Activated B cell treated with CpG ODN at 0.5 μM for 24 hours (primary cell): ENCODE results near the gene DRC1. TPM values are rescaled to one million over a fixed set of nuclear protein-coding genes. Genes with fewer than 3 reads are reported as not detected.

Experiments
- ATAC-seq: fragments of 200-7000 bp; cut with Tn5 transposase; one replicate; pipeline ENCODE4 v1.10.0; 2021; ENCODE audit warnings: low read depth, mild to moderate bottlenecking, moderate library complexity
- CTCF ChIA-PET: fragments of 350-600 bp; sonication (Branson Sonifier 250); formaldehyde crosslinking; loops from one replicate; lab custom pipeline; 2021; ENCODE audit warnings: antibody characterized with exemption; lab: Charles Lee
- POLR2A ChIA-PET: fragments of 350-600 bp; sonication (Branson Sonifier 250); formaldehyde crosslinking; loops from one replicate; lab custom pipeline; 2021; ENCODE audit warnings: antibody characterized with exemption; lab: Charles Lee
- DNase-seq: peaks from one replicate; pipeline ENCODE4 v3.0.0; 2022
- H3K27ac Mint-ChIP-seq: one replicate; pipeline ENCODE4 v1.8.0; 2020; ENCODE audit warnings: mixed read lengths
- H3K27me3 Mint-ChIP-seq: one replicate; pipeline ENCODE4 v1.8.0; 2021; ENCODE audit warnings: mixed read lengths
- H3K36me3 Mint-ChIP-seq: one replicate; pipeline ENCODE4 v1.8.0; 2021; ENCODE audit warnings: low read depth, mixed read lengths
- H3K4me1 Mint-ChIP-seq: one replicate; pipeline ENCODE4 v1.8.0; 2021; ENCODE audit warnings: mixed read lengths
- H3K4me3 Mint-ChIP-seq: one replicate; pipeline ENCODE4 v1.8.0; 2020; ENCODE audit warnings: mild to moderate bottlenecking, mixed read lengths
- H3K9me3 Mint-ChIP-seq: one replicate; pipeline ENCODE4 v1.8.0; 2020; ENCODE audit warnings: mixed read lengths
- CTCF ChIP-seq: fragments of 200-600 bp; IDR thresholded peaks from one replicate; pipeline ENCODE4 v1.8.0; 2022; ENCODE audit warnings: antibody characterized with exemption, mild to moderate bottlenecking
- intact Hi-C: fragments of 100-400 bp; cut with micrococcal nuclease; formaldehyde crosslinking; loops from one replicate; pipeline ENCODE4 v1.15.1; 2024
- total RNA-seq: library from RNA; stranded (reverse); gene quantifications from 2 replicates; pipeline ENCODE4 v1.2.3, GENCODE V29; 2022

DRC1 gene
- total RNA-seq, 1 donor from 2014 or later, result not detected

GRCh38 chr2:26483957-26484565 is 82.3 kb downstream of the DRC1 start:
- POLR2A ChIA-PET, result no interaction called here
- DNase-seq, result no peak
- Mint-ChIP-seq H3K9me3 (no peaks in the 10 kb centered on the region), H3K27ac (no peak overlapping the region), H3K27me3 (peaks cover 3% of the 10 kb centered on the region), H3K36me3 (no peaks in the 10 kb centered on the region), H3K4me3 (no peak overlapping the region), H3K4me1 (no peaks in the 10 kb centered on the region)
- intact Hi-C loops, result no loop called here
- no peak for TF ChIP-seq CTCF
- no peak for ATAC-seq
- CTCF ChIA-PET, result no interaction called here

GRCh38 chr2:26484579-26484978 is 82.9 kb downstream of the DRC1 start:
- ATAC-seq, result no peak
- Mint-ChIP-seq H3K36me3 (no peaks in the 10 kb centered on the region), H3K27ac (no peak overlapping the region), H3K27me3 (peaks cover 3% of the 10 kb centered on the region), H3K9me3 (no peaks in the 10 kb centered on the region), H3K4me3 (no peak overlapping the region), H3K4me1 (no peaks in the 10 kb centered on the region)
- POLR2A ChIA-PET, result no interaction called here
- TF ChIP-seq CTCF, result no peak
- no peak for DNase-seq
- intact Hi-C loops, result no loop called here
- CTCF ChIA-PET, result no interaction called here

- peaks cover 3% of the 10 kb centered on the region for H3K27me3 Mint-ChIP-seq
- intact Hi-C loops, result no loop called here
- H3K9me3 Mint-ChIP-seq, result no peaks in the 10 kb centered on the region
- no peaks in the 10 kb centered on the region for H3K4me1 Mint-ChIP-seq
- POLR2A ChIA-PET, result no interaction called here
- no peak overlapping the region for H3K27ac Mint-ChIP-seq
- DNase-seq, result no peak
- no peak overlapping the region for H3K4me3 Mint-ChIP-seq
- no peak for ATAC-seq
- H3K36me3 Mint-ChIP-seq, result no peaks in the 10 kb centered on the region
- TF ChIP-seq CTCF, result no peak
- CTCF ChIA-PET, result no interaction called here
These were observed 83.4 kb downstream of the DRC1 start for GRCh38 chr2:26485099-26485498.

DNA sequence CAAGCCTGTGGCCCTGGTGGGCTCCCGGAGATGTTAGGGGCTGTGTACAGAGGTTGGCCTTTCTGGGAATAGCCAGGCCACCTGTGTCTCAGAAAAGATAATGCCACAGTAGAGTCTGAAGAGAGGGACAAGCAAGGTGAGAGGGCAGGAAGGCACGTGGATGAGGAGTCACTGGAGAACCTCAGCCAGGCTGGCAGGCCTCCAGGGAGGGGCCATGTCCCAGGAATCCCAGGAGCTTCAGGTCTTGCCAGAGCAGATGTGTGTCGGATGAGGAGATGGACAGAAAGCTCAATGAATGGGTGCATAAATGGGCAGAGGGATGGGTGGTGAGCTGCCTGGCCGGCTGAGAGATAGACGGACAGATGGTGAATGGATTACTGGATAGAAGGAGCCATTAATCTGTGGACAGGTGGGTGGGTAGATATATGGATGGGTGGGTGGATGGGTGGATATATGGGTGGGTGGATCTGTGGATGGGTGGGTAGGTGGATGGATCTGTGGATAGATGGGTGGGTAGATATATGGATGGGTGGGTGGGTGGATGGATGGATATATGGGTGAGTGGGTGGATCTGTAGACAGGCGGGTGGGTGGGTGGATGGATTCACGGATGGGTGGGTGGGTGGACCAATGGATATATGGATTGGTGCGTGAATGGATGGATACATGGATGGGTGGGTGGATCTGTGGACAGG is 84.2 kb downstream of the DRC1 start:
- no peak overlapping the region for H3K27ac Mint-ChIP-seq
- POLR2A ChIA-PET, result no interaction called here
- no peaks in the 10 kb centered on the region for H3K4me1 Mint-ChIP-seq
- no peak for ATAC-seq
- H3K36me3 Mint-ChIP-seq, result no peaks in the 10 kb centered on the region
- TF ChIP-seq CTCF, result no peak
- H3K27me3 Mint-ChIP-seq, result peaks cover 3% of the 10 kb centered on the region
- no peak for DNase-seq
- CTCF ChIA-PET, result no interaction called here
- intact Hi-C loops, result no loop called here
- H3K4me3 Mint-ChIP-seq, result no peak overlapping the region
- no peaks in the 10 kb centered on the region for H3K9me3 Mint-ChIP-seq

GRCh38 chr2:26486789-26487188 is 85.1 kb downstream of the DRC1 start:
- ATAC-seq (no peak), DNase-seq (no peak)
- intact Hi-C loops, result no loop called here
- peaks cover 3% of the 10 kb centered on the region for H3K27me3 Mint-ChIP-seq
- no peak overlapping the region for H3K27ac Mint-ChIP-seq
- H3K36me3 Mint-ChIP-seq, result no peaks in the 10 kb centered on the region
- no peaks in the 10 kb centered on the region for H3K4me1 Mint-ChIP-seq
- CTCF ChIA-PET, result no interaction called here
- no peaks in the 10 kb centered on the region for H3K9me3 Mint-ChIP-seq
- no peak overlapping the region for H3K4me3 Mint-ChIP-seq
- POLR2A ChIA-PET, result no interaction called here
- TF ChIP-seq CTCF, result no peak
